ENCODE measurements around the gene GNAQ.

GNAQ gene

DNA sequence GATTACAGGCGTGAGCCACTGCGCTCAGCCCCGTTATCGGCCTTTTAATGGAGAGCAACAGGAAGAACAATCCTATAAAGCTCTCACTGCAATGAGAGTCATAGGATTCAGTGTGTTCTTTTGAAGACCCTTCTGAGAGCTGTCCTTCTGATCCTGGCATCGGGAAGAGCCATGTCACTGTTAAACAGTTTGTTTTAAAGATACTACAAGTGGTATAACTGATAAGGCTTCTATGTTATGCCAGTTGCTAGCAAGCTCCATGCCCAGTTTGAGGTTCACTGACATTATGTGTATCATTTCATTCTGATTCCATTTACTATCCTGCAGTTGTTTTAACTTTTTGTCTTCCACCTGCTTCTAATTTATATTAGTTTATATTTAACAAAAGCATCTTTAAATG, 55.8 kb downstream of the GNAQ start:
- DNase-seq, result no peak

GRCh38 chr9:77975036-77975435, 56.6 kb downstream of the GNAQ start:
- DNase-seq, result no peak

DNA sequence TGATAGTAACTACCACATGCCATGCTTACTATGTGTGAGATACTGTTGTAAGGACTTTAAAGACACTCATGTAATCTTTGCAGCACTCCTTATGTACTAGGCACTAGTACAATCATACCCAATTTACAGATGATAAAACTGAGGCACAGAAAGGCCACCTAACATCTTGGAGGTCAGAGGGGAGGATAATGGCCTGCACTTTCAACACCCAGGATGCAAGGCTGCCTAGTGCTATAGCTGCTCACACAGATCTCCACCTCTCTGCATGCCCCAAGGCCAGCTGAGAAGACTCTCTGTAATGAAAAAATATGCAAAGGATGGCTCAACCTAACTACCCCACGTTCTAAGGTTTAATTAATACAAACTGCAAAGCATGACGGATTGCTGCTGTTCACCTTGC, 57.2 kb downstream of the GNAQ start:
- DNase-seq, result no peak

GRCh38 chr9:77969083-77969482, 62.5 kb downstream of the GNAQ start:
- no peak for DNase-seq

DNA sequence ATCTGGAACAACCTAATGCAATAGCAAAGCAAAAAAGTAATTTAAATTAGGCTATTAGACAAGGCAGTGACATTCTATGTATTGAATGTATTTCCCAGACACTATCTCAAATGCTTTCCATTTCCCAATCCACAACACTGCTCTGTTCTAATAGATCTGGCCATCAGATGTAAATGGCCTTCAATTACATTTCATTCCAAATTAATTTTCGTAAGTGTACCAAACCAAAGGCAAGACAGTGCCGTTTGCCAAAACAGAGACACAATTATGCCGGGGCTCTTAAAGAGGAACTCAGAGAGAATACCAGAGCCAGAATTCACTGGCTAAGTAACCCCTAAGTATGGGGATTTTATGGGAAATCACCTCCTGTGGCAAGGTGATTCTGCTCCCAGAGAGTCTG, 63.1 kb downstream of the GNAQ start:
- no peak for DNase-seq

- no peak for DNase-seq
These were observed 64.9 kb downstream of the GNAQ start for GRCh38 chr9:77966718-77967117.

- DNase-seq, result no peak
These were observed 66.0 kb downstream of the GNAQ start for GRCh38 chr9:77965445-77966123.

- no peak for DNase-seq
These were observed 67.4 kb downstream of the GNAQ start for GRCh38 chr9:77964258-77964657.

GRCh38 chr9:77961541-77961940, 70.1 kb downstream of the GNAQ start:
- DNase-seq, result no peak

GRCh38 chr9:77960356-77961153, 71.1 kb downstream of the GNAQ start:
- DNase-seq, result no peak

DNA sequence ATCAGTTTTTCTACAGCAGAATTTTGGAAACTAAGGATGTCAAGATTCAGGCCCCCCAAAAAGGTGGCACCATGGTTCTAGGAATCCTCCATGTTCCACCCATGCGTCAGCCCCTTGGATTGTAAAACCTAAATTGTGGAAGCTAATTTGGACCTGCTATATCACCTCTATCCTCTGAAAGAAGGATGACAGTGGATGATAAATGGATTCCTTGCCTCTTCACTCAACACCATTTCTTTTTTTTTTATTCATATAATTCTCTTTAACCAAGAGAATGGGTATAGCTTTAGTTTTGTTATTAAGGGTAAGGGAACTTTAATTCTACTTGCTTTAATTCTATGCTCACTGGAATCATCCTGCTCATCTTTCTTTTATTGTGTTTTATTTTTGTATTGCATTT, 71.8 kb downstream of the GNAQ start:
- no peak for DNase-seq

GRCh38 chr9:77957652-77958051, 74.0 kb downstream of the GNAQ start:
- no peak for DNase-seq

- DNase-seq, result no peak
These were observed 75.1 kb downstream of the GNAQ start for GRCh38 chr9:77956555-77956954.

- DNase-seq, result no peak
These were observed 77.0 kb downstream of the GNAQ start for GRCh38 chr9:77954666-77955015.

DNA sequence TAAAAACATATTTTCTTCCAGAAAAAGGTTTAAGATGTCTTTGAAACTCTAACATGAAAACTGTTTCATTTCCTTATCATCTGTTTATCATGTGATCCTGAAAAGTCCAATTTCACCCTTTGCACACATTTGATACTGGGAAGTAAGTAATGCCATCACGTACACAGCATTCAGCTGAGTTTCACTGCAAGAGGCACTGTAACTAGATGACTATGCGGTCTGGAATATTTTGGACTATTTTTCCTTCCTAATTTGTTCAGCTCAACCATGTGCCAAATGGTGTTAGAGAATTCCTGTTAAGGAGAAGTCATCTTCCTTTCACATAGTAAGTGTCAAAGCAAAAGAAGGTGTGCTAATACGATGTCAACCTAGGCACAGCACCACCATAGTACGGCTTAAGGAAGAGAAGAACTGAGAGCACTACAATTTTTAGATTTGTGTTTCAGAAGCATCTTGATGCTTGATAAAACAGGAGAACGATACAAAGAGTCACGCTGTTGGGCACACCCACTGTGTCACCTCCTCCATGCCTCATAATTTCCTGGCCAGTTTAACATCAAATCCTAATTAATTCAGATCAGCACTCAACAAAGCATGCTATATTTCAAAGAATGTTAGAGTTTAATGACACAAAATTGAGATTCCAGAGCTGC, 77.5 kb downstream of the GNAQ start:
- DNase-seq, result no peak

DNA sequence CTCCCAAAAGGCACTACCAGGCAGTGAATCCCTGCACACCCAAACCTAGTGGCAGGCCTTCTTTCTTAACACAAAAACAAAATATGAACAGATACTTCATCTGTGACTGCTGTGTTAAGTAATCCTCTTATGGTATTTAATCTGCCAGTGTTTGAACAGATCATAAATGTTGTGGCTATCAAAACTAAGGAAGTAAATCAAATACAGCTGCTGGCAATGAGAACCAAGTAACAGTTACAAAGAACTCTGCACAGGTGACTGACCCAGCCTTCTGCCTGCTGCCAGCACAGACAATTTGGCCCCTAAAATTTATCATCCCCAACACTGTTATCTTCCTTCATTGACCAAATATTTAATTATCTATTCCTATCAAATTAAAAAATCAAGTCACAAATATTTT, 78.0 kb downstream of the GNAQ start:
- no peak for DNase-seq

GRCh38 chr9:77952635-77953328, 78.8 kb downstream of the GNAQ start:
- DNase-seq, result no peak

DNA sequence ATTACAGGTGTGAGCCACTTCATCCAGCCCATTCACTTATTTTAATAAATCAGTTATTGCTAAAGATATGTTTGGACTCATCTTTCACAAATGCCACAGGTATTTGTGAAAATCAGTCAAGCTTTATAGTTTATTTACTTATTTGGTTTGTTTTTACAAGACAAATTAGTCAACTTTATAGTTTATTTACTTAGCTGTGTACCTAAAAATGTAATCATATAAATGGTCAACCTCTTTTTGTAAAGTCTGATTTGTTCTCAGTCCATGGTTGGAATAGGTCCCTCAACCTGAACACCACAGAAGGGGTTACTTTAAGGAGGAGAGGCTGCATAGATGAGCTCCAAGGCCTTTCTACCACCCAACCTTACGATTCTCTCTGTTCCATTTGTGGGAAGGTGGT, 80.2 kb downstream of the GNAQ start:
- DNase-seq, result no peak

GRCh38 chr9:77949751-77950436, 81.7 kb downstream of the GNAQ start:
- no peak for DNase-seq

DNA sequence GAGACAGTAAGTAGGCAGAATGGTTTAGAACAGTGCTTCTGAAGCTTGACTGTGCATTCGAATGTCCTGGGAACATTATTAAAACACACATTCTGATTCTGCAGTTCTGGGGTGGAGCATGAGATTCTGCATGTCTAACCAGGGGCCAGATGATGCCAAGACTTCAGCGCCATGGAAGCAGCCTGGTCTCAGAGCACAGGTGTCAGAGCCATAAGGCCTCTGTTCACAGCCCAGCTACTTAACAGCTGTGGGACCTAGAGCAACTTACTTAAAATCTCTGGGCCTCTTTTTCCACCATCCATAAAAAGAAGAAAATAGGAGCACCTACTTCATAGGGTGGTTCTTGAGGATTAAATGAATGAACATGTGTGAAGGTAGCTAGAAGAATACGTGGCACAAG, 84.0 kb downstream of the GNAQ start:
- no peak for DNase-seq

DNA sequence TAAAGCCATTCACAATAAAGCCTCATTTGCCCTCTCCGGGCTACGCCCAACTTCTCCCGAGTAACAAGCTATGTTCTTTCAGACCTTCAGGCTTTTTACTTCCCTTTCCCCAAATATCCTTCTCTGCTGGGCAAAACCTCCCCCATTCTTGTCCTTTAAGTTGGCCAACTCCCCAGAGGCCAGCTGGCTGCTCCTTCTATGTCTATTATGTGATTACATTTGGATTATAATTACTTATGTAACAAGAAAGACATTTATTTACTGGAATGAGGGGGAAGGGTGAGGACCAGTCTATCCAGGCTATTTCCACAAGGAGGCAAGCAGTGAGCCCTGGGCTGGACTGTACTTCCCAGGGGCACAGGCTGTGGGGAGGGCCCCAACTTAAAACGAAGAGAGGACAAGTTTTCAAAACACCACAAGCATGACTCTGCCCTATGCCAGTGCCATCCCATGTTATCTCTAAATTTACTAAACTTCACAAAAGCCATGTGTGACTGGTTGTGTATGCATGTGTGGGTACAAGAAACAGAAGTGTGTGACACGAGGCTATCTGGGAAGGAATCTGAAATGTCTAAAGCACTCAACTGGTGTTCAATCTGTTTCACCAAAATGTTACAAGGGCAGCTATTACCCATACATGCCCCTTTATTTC, 84.5 kb downstream of the GNAQ start:
- no peak for DNase-seq

GRCh38 chr9:77946296-77946695, 85.3 kb downstream of the GNAQ start:
- DNase-seq, result no peak
